DMS153 treated with DMSO at 0.1 percent for 48 hours (cell line): ENCODE results near the gene CPLX3.

Source experiments
- DNase-seq: peaks from one replicate; lab custom pipeline; 2025; ENCODE audit not compliant: unreplicated experiment; lab: John Stamatoyannopoulos, UW

CPLX3 gene

DNA sequence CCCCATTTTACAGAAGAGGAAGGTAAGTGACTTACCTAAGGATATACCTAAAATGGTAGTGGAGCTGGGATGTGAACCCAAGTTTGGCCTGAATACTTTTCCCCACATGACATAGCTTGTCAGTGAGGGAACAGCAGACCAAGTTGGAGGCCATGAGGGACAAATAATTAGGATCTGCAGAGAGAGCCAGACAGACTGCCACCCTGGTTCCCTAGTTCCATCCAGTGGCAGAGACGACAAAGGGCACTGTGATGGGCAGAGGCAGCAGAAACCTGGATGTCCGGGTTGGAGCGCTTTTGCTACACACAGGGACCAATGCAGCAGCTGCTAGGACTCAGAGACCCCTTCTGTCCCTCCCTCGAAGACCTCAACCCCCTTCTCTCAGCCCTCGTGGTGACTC is 1.2 kb downstream of the CPLX3 start:
- no peak for DNase-seq

DNA sequence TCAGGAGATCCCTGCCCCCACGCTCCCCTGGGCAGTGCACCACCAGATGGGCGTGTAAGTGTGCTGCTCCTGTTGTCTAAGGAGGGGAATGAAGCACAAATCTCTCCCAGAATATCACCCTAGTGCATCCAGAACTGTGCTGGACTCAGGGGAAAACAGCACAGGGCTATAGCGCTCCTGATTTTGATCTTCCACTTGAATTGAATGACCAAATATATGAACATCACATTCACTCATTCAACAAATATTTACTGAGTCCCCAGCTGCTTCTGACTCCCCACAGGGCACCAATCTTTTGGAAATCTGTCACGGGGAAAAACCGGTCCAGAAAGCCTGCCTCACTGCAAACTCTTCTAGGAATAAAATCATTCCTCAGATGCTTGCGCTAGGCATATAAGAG is 2.4 kb downstream of the CPLX3 start:
- DNase-seq, result no peak

DNA sequence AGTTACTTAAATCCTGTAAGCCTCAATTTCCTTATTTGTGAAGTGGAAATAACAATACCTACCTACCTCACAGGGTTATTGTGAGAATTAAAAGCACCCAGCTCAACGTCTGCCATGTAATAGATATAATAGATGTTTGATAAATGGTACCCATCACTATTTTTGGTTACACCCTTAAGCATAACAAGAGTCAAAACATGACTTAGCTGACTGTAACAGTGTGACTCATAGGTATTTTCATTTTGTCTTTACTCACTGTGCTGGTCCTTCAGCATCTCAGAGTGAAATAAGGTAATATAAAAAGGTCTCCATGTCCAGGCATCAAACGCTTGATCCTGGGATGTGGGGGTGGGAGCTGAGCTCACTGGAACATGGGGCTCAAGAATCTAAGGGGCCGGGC is 3.1 kb downstream of the CPLX3 start:
- DNase-seq, result no peak

DNA sequence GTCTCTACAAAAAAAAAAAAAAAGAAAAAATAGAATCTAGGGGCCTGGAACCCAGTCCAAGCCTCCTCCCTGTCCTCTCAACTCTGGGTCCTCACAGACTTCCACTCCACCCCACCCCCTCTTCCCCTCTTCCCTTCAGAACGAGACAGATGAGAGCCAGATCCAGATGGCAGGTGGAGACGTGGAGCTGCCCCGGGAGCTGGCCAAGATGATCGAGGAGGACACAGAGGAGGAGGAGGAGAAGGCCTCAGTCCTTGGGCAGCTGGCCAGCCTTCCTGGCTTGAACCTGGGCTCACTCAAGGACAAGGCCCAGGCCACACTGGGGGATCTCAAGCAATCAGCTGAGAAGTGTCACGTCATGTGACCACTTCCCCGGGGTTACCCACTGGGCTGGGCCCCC is 3.6 kb downstream of the CPLX3 start:
- DNase-seq, result no peak

DNA sequence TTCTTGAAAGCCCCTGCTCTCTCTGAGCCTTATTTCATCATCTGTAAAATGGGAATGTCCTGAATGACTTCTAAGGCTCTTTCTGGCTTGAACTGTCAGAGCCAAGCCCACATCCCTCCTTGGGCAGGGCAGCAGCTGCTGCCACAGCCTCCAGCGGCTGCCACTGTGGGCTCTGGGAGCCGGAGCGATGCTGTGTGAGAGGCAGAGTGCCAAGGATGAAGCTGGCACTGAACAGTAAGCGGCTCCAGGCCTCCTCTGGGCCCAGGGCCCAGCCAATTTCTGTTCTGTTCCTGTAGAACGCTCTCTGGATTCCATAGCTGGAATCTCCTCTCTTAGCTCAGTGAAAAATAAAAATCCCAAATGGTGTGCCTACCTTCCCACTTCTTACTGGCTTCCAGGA is 4.4 kb downstream of the CPLX3 start:
- DNase-seq, result no peak

DNA sequence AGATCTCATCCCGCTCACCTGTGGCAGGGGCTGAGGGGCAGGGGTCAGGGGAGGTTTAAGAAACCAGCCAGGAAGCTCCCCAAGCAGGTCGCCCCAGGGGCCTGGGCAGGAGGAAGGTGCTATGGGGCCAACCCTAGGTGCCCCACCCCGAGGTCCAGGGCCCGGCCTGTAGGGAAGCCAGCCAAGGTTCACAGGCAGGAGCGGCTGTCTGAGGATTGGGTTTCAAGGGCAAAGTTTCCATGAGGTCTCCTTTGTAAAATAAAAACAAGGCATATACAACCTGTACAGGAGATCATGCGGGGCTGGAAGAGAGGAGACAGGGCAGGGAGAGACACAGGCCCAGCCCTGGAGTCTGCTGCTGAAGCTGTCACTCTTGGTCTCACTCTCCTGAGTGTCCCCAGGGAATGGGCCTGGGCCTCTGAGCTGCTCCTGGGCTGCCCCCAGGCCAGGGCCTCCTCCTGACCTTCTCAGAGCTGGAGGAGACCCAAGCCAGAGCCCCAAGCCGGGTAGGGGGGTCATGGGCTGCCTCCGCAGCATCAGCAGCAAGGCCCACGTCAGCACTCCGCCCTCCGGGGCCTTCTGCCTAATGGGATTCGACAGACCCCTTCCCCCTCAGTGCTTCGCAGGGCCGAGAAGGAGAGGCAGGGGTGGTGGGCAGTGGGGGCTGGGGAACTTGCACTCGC is 5.5 kb downstream of the CPLX3 start:
- DNase-seq, result no peak

DNA sequence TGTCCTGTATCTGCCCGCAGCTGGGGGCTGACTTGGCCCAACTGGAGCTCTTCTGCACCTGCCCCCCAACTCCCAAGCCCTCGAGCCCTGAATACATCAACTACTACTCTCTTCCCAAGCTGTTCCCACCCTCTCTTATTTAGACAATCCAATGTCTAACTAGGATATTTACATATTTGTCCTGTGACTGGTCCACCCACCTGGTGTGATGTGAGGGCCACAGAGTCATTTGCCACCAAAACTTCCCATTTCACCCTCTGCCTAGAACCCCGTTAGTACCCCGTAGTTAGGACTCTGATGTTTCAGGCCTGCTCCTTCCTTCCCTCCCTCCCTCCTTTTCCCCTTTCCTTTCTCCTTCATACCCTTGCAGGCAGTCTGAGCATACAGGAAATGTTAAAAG is 6.4 kb downstream of the CPLX3 start:
- DNase-seq, result no peak

DNA sequence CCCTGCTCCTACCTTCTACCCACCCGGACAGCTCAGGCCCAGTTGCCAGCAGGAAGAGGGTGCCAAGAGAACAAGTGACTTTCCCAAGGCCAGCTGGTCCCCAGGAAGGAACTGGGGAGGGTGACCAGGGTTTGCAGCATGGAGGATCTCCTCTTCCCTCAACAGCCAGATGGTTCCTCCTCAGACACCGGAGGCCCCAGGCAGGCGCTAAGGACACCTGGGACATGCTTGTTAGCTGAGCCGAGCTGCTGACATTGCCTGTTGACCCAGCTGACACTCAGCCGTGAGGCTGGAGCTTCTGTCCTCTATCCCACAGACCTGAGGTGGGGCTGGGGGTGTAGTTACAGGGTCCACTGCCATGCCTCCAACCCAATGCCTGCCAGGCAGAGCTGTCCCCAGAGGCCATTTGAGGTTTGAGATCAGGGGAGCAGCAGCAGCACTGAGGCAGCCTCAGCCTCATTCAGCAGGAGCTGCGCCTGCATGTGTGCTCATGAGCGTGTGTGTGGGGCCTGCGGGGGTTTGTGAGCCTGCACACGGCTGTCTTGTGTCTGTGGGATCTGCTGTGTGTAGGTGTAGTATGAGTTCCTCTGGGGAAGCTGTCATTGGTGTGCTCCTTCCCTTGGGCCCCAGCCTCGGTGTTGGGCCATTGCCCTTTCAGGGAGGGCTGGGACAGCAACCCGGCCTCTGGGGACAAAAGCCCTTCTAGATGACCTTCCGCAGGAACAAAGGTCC is 7.1 kb downstream of the CPLX3 start:
- no peak for DNase-seq

DNA sequence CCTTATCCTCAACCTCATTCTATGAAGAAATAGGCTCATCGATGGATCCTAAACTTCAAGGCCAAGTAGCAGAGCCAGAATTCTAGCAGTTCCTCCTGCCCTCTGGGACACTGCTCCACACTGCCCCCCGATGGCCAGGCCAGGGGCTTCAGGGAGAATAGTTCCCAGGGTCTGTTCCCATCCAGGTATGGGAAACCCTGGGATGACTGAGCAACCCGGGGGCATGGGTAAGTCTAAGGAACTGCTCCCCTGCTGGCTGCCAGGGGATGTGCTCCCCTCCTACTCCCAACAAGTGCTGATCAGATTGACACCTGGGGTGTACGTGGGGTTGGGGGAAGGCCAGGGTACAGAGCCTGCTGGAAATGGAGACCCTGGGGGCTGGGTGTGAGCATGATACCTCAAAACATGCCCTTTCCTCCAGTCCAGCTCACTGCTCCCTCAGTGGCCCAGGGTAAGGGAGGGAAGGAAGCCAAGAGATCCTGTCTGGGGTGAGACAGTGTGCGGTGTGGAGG is 8.9 kb downstream of the CPLX3 start:
- DNase-seq, result no peak

DNA sequence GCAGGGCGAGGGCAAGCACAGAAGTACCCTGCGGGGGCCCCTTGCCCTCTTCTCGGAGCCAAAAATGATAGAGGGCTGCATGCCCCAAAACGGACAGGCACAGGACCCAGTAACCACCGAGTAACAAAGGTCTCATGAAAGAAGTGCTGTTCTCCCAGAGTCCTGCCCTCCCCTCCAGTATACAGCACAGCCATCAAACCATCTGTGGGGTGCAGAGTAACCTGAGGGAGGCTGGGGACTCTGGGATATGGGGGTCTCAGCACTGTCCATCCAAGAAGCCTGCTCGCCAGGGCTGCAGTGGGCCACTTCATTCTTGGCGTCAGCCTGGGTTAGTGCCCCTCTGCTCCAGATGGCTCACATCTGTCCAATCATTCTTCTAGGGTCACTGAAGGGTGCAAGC is 10.4 kb downstream of the CPLX3 start:
- DNase-seq, result no peak

DNA sequence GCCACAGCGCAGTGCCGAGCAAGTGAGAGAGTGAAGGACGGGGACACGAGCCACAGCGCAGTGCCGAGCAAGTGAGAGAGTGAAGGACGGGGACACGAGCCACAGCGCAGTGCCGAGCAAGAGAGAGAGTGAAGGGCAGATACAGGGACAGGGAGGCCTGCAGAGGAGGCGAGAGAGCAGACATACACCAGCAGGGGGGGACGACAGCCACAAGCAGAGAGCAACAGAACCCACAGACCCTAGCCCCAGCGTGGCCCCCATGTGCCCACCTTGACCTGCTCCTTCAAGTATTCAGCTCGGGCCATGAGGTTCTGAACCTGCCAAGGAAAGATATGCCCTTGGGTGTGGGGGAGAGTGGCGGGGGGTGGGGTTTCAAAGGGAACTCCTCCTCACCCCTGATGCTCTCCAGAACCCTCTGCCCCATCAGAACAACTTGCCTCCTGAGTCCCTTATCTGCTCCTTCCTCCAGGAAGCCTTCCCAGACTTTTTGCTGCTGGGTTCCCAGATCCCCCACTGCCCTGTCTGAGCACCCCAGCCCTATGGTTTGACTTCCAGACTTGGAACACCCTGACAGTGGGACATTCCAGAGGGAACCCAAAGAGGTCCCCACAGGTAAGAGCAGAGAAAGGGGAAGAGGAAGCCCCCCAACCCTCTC is 11.2 kb downstream of the CPLX3 start:
- no peak for DNase-seq

DNA sequence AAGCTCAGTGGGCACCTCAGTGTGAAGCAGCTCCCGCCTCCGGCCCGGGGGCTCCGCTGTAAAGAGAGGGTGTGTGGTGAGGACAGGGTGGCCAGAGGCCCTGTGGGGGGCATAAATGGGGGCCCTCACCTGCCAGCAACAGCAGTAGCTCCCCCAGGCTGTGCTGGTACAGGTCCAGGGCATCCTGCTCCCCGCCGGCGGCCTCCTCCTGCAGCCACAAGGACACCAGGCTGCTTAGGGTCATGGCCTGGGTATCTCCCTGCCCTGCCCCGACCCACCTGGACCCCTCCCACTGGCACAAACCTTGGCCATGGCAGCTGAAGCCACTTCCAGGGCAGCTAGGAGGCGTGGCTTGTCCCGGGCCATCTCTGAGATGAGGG is 11.7 kb downstream of the CPLX3 start:
- DNase-seq, result no peak

DNA sequence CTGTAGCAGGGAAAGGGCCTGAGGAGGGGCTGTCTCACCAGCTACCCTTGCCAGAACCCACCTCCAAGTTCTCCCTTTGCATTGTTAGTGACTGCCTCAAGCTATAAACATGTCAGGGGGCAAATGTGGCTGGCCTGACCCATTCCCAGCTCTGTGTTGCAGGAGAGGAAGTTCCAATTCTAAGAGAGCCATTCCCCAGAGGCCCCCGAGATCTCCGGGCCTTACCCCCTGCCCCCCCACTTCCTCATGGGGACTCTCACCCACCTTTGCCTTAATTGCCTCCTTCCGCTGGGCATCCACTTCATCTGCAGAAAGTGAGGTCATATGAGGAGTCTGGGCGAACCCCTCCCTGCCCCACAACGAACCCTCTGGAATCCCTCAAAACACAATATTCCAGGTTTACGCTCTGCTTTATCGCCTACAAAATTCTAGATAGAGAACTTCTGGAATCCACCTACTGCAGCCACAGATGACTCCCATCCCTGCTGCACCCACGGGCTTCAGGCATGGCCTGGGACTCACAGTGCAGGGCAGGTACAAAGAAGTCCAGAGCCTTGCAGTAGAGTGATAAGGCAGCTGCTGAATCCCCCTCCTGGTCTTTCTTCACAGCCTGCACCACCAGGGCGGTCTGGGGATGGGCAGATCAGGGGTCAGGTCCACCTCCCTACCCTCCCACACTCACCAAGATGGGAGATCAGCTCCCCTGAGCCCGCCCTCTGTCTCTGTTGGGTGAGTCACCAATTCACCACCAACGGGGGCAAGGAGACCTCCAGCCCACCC is 12.5 kb downstream of the CPLX3 start:
- DNase-seq, result no peak

DNA sequence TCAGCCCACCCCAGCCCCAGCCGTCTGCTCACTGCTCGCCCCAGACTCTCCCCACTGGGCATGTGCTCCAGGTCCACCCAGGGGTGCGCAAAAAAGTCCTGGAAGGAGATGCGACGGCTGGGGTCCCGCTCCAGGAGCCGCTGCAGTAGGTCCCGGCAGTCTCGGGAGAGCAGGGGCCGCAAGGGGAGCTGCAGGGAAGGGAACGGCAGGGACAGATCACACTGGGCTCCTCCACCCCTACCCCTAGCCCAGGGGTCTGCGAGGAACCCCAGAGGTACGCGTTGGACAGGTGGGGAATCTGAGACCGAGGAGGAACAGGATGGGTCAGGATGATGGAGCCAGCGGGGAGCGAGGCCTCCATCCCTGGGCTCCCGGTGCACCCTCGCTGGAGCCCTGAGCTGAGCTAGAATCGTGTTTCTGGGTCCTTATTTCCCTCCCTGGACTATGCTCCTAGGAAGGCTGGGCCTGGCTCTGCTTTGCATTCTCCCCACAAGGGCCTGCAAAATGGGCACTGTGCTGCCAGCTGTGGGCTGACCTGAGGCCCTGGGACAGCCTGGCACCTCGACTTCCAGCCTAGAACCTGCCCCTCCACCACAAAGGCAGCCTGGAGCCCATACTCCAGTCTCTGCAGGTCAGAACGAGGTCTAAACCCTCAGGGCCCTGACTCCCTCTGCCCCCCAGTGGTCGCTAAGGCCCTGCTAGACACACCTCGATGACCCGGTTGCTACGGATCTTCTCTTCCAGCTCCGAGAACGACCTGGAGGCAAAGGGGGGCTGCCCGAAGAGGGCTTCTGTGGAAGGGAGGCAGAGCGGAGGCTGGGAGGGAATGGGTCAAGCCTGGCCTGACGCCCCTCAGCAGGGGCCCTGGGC is 13.3 kb downstream of the CPLX3 start:
- no peak for DNase-seq

DNA sequence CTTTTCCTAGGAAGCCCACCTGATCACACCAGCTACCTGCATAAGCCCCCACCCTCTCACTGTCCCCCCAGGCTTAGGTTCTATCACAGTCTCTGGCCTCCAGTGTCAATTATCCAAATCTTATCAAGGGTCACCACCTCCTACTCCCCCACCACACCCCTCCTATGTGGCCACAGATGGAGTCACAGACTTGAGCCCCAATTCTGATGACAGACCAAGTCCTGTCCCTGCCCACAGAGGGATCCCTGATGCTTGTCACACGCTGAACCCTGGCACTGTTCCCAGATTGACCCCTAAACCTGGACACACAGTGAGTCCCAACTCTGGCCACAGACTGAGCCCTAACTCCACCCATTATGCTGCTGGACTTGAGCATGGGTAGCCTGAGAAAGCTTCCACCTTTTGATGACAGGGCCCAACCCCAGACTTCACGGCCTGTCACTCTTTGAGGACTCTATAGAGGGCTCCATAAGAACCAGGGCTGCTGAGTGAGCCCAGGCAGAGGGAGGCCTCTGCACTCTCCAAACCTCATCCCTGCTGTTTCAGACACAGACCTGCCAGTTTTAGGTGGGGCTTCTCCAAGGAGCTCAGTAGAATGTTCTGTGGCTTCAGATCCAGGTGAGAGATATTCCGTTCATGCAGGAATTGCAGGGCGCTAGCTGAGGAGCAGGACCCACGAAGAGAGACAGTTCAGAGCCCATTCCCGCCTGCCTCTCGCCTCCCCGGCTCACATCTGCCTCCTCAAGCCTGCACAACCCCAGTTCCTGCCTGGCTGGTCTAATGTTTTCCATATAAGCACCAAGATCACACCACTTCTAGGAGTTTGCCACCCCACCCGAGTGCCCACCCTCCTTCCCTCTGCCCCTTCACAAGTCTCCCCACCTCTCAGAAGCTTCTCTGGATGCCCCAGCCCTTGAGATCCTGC is 14.7 kb downstream of the CPLX3 start:
- no peak for DNase-seq

DNA sequence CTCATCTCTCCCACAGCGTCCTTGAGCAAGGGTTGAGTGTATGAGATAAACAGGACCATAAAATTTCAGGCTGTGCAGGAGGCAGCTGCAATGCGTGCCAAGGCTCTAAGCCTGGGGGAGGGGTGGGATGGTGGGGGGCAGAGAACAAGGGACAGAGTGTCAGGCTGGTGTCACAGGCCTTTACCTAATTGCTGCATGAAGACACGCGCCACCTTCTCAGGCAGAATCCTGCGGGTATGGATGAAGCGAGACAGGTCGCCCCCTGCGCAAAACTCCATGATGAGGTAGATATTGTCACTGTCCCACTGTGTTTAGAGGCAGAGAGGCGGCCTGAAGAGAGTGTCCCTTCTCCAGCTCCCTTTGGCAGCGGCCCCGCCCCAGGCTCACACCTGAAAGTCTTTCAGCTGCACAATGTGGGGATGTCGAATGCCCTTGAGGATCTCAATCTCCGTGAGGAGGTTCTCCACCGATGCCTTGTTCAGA is 15.5 kb downstream of the CPLX3 start:
- DNase-seq, result no peak

DNA sequence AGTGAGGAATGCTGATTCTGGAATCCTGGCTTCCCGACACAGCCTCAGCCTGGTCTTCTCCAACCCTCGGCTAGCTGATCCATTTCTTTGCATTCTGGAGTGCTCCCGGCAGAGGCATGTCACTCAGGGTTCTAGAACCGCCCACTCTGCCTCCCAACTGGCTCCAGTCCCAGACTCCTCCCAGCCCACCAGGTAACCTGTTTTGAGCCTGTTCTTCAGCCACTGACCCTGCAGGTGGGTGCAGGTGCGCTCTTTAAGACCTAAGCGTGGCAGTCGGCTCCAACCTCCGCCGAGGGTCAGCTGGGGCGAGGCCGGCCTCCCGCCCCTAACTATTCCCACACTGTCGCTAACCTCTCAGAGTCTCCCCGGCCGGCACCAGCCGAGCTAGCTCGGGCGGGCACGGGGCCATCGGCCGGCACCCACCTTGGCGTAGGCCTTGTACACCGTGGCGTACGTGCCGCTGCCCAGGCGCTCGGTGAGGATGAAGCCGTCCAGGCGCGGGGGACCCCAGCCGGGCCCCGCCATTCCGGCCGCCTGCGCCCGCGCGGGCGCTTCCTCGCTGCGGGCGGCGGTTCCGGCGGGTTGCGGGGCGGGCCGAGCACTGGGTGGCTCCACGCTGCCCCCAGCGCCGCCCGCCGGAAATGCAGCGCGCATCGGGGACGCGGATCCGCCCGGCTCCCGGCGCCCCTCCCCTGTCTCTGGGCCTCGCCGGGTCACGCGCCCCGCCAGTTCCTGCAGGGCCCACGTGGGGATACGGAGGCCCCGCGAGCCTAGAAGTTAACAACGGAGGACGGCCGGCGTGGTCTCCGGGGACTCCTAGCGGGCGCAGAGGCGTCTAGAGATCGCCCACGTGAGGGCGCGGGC is 16.4 kb downstream of the CPLX3 start, which contains the start of gene ULK3:
TSS of gene ULK3 (minus strand) at position 576 of the 864 bp plus-strand sequence. CDS start at position 525, 51 bp downstream.
- peak; percentile 49 for DNase-seq

DNA sequence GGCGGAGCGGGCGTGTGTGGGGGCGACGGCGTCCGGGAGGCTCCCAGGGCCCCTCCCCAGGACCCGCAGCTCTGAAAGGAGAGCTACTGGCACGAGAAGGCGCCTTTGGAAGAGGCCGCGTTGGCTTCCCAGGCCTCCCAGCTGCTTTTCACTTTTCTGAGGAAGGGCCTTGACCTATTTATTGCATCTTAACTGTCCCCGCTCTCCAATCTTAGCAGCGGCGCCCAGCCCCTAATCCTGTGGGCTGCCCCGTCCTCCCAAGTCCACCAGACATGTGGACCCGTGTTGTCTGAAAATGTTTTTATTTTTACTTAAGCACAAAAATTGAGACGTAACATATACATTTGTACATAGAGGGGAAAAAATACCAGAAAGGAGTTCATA is 17.0 kb downstream of the CPLX3 start:
- no peak for DNase-seq
